ENCODE data around the gene SLC9A8.

SLC9A8 gene

DNA sequence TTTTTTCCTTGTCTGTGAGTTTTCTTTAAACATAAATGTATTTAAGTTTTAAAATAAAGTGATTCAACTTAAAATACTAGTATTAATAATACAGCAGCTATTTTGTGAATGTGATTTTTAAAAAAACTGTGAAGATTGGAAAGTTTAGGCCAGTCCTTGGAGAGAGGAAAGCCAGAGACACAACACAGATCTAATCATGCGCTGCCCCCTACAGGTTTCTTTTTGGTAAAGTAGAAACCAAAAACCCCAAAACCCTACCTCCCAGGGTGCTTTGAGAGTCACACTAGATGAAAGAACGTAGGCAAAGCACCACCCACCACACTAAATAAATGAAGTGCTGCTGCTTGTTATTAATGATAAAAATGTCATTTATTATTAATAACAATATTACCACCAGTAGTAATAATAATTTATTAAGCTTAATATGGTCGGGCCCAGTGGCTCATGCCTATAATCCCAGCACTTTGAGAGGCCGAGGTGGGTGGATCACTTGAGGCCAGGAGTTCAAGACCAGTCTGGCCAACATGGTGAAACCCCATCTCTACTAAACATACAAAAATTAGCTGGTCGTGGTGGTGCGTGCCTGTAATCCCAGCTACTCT is 33.7 kb downstream of the SLC9A8 start:
- peaks cover 31% of the 10 kb centered on the region for H3K36me3 ChIP-seq (ENCODE audit: low read depth)
- TF ChIP-seq, protein P1, sequence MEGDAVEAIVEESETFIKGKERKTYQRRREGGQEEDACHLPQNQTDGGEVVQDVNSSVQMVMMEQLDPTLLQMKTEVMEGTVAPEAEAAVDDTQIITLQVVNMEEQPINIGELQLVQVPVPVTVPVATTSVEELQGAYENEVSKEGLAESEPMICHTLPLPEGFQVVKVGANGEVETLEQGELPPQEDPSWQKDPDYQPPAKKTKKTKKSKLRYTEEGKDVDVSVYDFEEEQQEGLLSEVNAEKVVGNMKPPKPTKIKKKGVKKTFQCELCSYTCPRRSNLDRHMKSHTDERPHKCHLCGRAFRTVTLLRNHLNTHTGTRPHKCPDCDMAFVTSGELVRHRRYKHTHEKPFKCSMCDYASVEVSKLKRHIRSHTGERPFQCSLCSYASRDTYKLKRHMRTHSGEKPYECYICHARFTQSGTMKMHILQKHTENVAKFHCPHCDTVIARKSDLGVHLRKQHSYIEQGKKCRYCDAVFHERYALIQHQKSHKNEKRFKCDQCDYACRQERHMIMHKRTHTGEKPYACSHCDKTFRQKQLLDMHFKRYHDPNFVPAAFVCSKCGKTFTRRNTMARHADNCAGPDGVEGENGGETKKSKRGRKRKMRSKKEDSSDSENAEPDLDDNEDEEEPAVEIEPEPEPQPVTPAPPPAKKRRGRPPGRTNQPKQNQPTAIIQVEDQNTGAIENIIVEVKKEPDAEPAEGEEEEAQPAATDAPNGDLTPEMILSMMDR (IDR thresholded peaks at IDR 0.05; ENCODE audit: poor library complexity, severe bottlenecking) = peak; percentile 98
- no peaks in the 10 kb centered on the region for H3K27me3 ChIP-seq (ENCODE audit: insufficient read depth, poor library complexity, severe bottlenecking)
- peaks cover 20% of the 10 kb centered on the region for H3K4me1 ChIP-seq (ENCODE audit: insufficient read depth, poor library complexity, severe bottlenecking)
- ATAC-seq (ENCODE audit: low read depth) = peak; percentile 62; the same call in 2 of the 3 replicates
- no peaks in the 10 kb centered on the region for H3K9me3 ChIP-seq (ENCODE audit: severe bottlenecking)
- H3K27ac ChIP-seq (ENCODE audit: poor library complexity, severe bottlenecking) = no peak overlapping the region
- H3K4me3 ChIP-seq (ENCODE audit: severe bottlenecking) = no peak overlapping the region
- DNase-seq (ENCODE audit: low spot score) = no peak

DNA sequence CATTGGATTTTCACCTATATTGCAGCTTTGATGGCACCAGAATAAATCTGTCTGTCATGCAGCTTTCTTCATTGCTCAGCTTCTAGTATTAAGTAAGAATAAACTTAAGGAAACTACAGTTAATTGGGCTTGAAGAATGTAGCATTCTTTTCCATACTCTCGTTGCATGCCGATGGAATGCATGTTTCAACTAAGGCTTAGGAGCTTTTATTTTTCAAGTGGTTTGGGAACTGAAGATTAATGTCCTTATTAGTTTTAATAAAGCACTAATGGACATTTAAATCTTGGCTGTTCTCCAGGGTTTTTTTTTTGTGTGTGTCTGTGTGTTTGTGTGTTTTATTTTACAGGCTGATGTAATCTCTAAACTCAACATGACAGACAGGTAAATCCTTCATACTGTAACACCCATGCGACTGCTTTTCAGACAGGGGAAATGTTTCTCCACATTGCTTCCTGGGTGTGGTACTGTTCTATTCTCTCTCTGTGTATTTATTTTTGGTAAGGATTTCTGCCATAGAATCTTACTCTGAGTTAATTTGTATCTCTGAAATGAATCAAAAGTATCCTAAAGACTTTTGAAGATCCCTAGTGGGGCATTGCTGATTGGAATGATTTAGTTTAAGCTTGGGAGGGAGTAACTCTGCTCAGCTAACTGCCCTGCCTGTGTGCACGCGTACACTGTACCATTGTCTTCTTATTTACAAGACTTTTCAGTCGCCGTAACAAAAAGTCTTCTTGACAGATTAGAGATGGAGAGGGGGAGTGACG is 38.0 kb downstream of the SLC9A8 start:
- H3K27ac ChIP-seq (ENCODE audit: poor library complexity, severe bottlenecking) = peak overlapping the region; percentile 30

DNA sequence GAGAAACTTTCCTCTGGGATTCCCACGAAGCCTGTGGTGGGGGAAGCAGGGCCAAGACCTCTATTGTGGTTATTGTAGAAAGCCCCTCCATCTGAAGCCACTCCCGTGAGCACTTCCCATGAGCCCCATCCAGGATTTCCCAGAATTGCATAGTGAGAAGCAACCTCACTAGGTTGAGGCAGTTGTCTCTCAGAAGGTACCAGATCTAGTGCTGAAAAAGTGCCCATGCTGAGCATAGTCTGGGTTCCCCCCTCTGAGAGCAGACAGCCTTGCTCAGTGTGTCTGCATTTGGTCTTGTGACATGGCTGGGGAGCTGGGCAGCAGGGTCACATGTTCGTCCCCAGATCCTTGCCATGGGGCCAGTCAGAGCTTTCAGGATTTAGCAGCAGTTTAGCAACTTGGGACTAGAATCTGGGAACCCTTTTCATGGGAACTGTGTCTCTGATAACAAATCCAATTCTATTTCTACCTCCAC is 38.6 kb downstream of the SLC9A8 start:
- Histone ChIP-seq H3K27me3 (ENCODE audit: insufficient read depth, poor library complexity, severe bottlenecking) (no peaks in the 10 kb centered on the region), H3K27ac (ENCODE audit: poor library complexity, severe bottlenecking) (peak overlapping the region; percentile 30), H3K9me3 (ENCODE audit: severe bottlenecking) (no peaks in the 10 kb centered on the region), H3K4me1 (ENCODE audit: insufficient read depth, poor library complexity, severe bottlenecking) (peaks cover 30% of the 10 kb centered on the region), H3K36me3 (ENCODE audit: low read depth) (peaks cover 30% of the 10 kb centered on the region), H3K4me3 (ENCODE audit: severe bottlenecking) (no peak overlapping the region)
- DNase-seq (ENCODE audit: low spot score) (no peak), ATAC-seq (ENCODE audit: low read depth) (no peak)
- TF ChIP-seq, protein P1 (IDR thresholded peaks at IDR 0.05; ENCODE audit: poor library complexity, severe bottlenecking) = no peak

More for the DNA sequence above, 38.0 kb downstream of the SLC9A8 start:
- Histone ChIP-seq H3K4me3 (ENCODE audit: severe bottlenecking) (no peak overlapping the region), H3K36me3 (ENCODE audit: low read depth) (peaks cover 26% of the 10 kb centered on the region), H3K9me3 (ENCODE audit: severe bottlenecking) (no peaks in the 10 kb centered on the region), H3K27me3 (ENCODE audit: insufficient read depth, poor library complexity, severe bottlenecking) (no peaks in the 10 kb centered on the region), H3K4me1 (ENCODE audit: insufficient read depth, poor library complexity, severe bottlenecking) (peaks cover 30% of the 10 kb centered on the region)
- no peak for ATAC-seq (ENCODE audit: low read depth)
- TF ChIP-seq, protein P1 (IDR thresholded peaks at IDR 0.05; ENCODE audit: poor library complexity, severe bottlenecking) = no peak
- DNase-seq (ENCODE audit: low spot score) = no peak

DNA sequence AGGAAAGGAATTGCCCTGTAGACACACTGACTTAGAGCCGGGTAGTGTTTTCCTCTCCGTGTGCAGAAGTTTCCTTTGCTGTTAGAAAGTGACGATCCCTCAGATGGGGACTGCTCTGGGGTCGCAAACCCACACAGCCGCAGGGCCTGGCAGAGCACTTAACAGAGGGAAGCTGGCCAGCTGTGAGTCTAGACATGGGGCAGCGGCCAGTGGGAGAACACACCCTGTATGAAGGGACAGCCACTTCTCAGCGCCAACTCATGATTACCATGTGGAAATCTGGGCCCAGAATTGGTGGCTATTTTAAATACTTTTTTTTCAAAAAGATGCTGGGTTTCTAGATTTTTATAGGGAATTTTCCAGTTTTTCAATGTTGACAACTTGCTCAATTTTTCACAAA is 39.4 kb downstream of the SLC9A8 start:
- H3K27ac ChIP-seq (ENCODE audit: poor library complexity, severe bottlenecking) = no peak overlapping the region
- H3K9me3 ChIP-seq (ENCODE audit: severe bottlenecking) = no peaks in the 10 kb centered on the region
- H3K27me3 ChIP-seq (ENCODE audit: insufficient read depth, poor library complexity, severe bottlenecking) = no peaks in the 10 kb centered on the region
- H3K4me1 ChIP-seq (ENCODE audit: insufficient read depth, poor library complexity, severe bottlenecking) = peaks cover 30% of the 10 kb centered on the region
- no peak for ATAC-seq (ENCODE audit: low read depth)
- H3K4me3 ChIP-seq (ENCODE audit: severe bottlenecking) = no peak overlapping the region
- H3K36me3 ChIP-seq (ENCODE audit: low read depth) = peaks cover 32% of the 10 kb centered on the region
- TF ChIP-seq, protein P1 (IDR thresholded peaks at IDR 0.05; ENCODE audit: poor library complexity, severe bottlenecking) = no peak
- DNase-seq (ENCODE audit: low spot score) = no peak

All from RWPE2 (cell line).